Nephron (organoid): ENCODE data around the gene CMTM8.
A peak's percentile ranks its signal among the peaks of the same experiment; 100 is the strongest.

ENCODE experiments used
- H3K27ac Mint-ChIP-seq, 3 experiments: 2 replicates each; pipeline ENCODE4 v1.8.0; 2020; ENCODE audit warnings: mixed read lengths in 3 of 3, mild to moderate bottlenecking in 2 of 3, moderate library complexity in 1 of 3
- H3K27me3 Mint-ChIP-seq: 2 replicates; pipeline ENCODE4 v1.8.0; 2021; ENCODE audit warnings: low read depth, mild to moderate bottlenecking, moderate library complexity, mixed read lengths
- H3K36me3 Mint-ChIP-seq: 2 replicates; pipeline ENCODE4 v1.8.0; 2020; ENCODE audit warnings: low read depth, mixed read lengths
- H3K4me1 Mint-ChIP-seq: 2 replicates; pipeline ENCODE4 v1.8.0; 2020; ENCODE audit warnings: mixed read lengths
- H3K4me3 Mint-ChIP-seq, 3 experiments: 2 replicates each; pipeline ENCODE4 v1.8.0; 2020; ENCODE audit warnings: mild to moderate bottlenecking in 3 of 3, mixed read lengths in 3 of 3, moderate library complexity in 2 of 3
- H3K9me3 Mint-ChIP-seq: 2 replicates; pipeline ENCODE4 v1.8.0; 2020; ENCODE audit warnings: mixed read lengths
- TF ChIP-seq, protein P1 (sequence below), 3 experiments: fragments of 200-600 bp; sonication (generic); IDR thresholded peaks; one replicate each; pipeline ENCODE4 v1.5.0; 2021; ENCODE audit warnings: antibody characterized with exemption in 3 of 3; ENCODE audit not compliant: unreplicated experiment in 3 of 3

CMTM8 gene

DNA sequence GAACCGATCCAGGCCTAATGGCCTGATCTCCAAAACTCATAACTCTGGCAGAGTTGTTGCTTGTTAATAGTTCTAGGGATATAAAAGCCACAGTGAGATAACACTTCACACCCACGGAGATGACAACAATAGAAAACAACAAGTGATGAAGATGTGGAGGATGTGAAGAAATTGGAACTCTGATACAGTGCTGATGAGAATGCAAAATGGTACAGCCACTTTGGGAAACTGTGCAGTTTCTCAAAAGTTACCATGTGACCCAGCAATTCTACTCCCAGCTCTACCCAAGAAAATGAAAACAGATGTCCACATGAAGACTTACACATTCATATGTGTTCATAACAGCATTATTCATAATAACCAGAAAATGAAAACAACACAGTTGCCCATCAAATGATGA lies 157.0 kb downstream of the CMTM8 start:
- H3K4me3 Mint-ChIP-seq, result no peak overlapping the region
- peaks cover 21% of the 10 kb centered on the region for H3K27me3 Mint-ChIP-seq
- no peak overlapping the region for H3K27ac Mint-ChIP-seq
- H3K9me3 Mint-ChIP-seq, result no peaks in the 10 kb centered on the region
- peaks cover 12% of the 10 kb centered on the region for H3K4me1 Mint-ChIP-seq
- TF ChIP-seq, protein P1, sequence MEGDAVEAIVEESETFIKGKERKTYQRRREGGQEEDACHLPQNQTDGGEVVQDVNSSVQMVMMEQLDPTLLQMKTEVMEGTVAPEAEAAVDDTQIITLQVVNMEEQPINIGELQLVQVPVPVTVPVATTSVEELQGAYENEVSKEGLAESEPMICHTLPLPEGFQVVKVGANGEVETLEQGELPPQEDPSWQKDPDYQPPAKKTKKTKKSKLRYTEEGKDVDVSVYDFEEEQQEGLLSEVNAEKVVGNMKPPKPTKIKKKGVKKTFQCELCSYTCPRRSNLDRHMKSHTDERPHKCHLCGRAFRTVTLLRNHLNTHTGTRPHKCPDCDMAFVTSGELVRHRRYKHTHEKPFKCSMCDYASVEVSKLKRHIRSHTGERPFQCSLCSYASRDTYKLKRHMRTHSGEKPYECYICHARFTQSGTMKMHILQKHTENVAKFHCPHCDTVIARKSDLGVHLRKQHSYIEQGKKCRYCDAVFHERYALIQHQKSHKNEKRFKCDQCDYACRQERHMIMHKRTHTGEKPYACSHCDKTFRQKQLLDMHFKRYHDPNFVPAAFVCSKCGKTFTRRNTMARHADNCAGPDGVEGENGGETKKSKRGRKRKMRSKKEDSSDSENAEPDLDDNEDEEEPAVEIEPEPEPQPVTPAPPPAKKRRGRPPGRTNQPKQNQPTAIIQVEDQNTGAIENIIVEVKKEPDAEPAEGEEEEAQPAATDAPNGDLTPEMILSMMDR (IDR thresholded peaks at IDR 0.05; ENCODE audit: unreplicated experiment in 3 of 3), result no peak
- peaks cover 4% of the 10 kb centered on the region for H3K36me3 Mint-ChIP-seq

DNA sequence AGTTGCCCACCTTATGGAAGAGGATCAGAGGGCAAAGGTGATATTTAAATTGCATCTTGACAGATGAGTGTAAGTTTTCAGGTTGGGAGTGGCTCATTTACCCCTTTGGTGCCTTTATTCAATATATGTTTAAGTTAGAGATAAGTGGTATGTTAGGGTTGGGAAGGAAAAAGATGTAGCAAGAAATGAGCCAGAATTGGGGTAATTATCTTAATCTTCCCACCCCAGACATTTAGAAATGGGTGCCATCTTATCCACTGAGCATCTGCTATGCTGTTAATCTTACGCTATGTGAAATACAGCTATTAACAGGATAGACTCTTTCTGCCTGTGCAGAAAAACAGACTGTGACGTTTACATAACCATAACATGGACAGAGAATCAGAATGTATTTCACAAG lies 159.5 kb downstream of the CMTM8 start:
- TF ChIP-seq, protein P1 (IDR thresholded peaks at IDR 0.05; ENCODE audit: unreplicated experiment in 3 of 3), result no peak
- H3K4me1 Mint-ChIP-seq, result peaks cover 21% of the 10 kb centered on the region
- H3K36me3 Mint-ChIP-seq, result peaks cover 4% of the 10 kb centered on the region
- no peak overlapping the region for H3K27ac Mint-ChIP-seq
- H3K9me3 Mint-ChIP-seq, result no peaks in the 10 kb centered on the region
- H3K4me3 Mint-ChIP-seq, result no peak overlapping the region
- H3K27me3 Mint-ChIP-seq, result peaks cover 13% of the 10 kb centered on the region

DNA sequence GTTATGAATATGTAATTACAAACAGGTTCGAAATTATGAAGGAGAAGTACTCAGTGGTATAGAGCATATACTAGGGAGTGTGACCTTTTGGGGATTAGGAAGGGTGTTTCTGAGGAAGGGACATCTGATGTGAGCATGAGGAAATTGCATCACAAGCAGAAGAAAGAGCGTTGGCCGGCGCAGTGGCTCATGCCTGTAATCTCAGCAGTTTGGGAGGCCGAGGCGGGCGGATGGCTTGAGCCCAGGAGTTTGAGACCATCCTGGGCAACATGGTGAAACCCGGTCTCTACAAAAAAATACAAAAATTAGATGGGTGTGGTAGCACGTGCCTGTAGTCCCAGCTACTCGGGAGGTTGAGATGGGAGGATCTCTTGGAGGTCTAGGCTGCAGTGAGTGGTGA lies 160.1 kb downstream of the CMTM8 start:
- peaks cover 7% of the 10 kb centered on the region for H3K27me3 Mint-ChIP-seq
- H3K27ac Mint-ChIP-seq, result peak overlapping the region in 1 of 3 experiments; percentile 58
- peaks cover 21% of the 10 kb centered on the region for H3K4me1 Mint-ChIP-seq
- H3K36me3 Mint-ChIP-seq, result peaks cover 4% of the 10 kb centered on the region
- TF ChIP-seq, protein P1 (IDR thresholded peaks at IDR 0.05; ENCODE audit: unreplicated experiment in 3 of 3), result no peak
- no peak overlapping the region for H3K4me3 Mint-ChIP-seq
- H3K9me3 Mint-ChIP-seq, result no peaks in the 10 kb centered on the region

DNA sequence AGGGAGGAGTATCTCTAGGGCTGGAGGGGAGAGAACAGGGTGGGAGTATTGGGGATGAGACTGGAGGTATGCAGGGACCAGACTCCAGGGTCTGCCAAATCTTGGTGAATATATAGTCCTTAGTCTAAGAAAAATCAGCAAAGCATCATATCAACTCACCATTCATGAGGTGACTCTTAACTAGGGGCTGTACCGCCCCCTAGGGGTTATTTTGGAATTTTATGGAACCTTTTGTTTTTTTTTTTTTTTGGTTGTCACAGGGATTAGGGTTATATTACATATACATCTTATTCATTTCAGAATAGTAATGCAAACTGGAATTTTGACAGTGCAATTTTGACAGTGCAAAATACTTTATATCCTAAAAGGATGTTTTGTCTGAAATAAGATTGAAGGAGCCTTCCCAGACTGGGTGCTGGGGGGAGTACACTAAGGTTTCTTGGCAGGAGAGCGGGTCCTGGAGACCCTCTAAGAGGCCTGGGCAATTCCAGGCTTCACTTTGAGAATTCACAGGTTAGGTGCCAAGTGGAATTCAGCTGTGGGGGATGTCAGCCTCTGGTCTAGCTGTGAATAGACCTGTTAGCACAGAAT lies 160.6 kb downstream of the CMTM8 start:
- Mint-ChIP-seq H3K27me3 (peaks cover 6% of the 10 kb centered on the region), H3K4me1 (peaks cover 24% of the 10 kb centered on the region), H3K36me3 (peaks cover 4% of the 10 kb centered on the region), H3K27ac (peak overlapping the region in 2 of 3 experiments; percentile 48 to 58), H3K4me3 (peak overlapping the region in 2 of 3 experiments; percentile 10 to 36), H3K9me3 (no peaks in the 10 kb centered on the region)
- TF ChIP-seq, protein P1 (IDR thresholded peaks at IDR 0.05; ENCODE audit: unreplicated experiment in 3 of 3), result peak; percentile 53 to 69 (median 55)

DNA sequence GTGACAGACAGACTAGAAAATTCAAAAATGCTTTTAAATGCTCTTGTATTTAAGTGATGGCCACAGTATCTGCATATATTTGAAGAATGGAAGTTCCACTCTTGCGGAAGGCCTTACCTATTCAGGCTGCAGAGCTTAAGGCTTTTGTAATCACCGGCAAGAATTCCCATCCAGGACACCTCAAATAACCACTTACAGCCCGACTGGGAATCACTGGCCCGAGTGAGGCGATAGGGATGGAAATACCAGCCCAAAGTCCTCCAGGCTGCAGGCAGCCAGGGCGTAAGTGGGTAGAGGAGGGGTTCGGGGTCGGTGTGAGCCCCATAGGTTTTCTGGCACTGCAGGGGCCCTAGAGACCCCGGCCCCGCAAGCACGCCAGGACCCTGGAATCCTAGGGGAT lies 162.6 kb downstream of the CMTM8 start:
- Mint-ChIP-seq H3K9me3 (no peaks in the 10 kb centered on the region), H3K36me3 (no peaks in the 10 kb centered on the region), H3K4me1 (peaks cover 24% of the 10 kb centered on the region), H3K27me3 (peaks cover 6% of the 10 kb centered on the region), H3K4me3 (peak overlapping the region; percentile 77 to 84 (median 81)), H3K27ac (peak overlapping the region; percentile 91 to 98 (median 95))
- TF ChIP-seq, protein P1 (IDR thresholded peaks at IDR 0.05; ENCODE audit: unreplicated experiment in 3 of 3), result no peak

DNA sequence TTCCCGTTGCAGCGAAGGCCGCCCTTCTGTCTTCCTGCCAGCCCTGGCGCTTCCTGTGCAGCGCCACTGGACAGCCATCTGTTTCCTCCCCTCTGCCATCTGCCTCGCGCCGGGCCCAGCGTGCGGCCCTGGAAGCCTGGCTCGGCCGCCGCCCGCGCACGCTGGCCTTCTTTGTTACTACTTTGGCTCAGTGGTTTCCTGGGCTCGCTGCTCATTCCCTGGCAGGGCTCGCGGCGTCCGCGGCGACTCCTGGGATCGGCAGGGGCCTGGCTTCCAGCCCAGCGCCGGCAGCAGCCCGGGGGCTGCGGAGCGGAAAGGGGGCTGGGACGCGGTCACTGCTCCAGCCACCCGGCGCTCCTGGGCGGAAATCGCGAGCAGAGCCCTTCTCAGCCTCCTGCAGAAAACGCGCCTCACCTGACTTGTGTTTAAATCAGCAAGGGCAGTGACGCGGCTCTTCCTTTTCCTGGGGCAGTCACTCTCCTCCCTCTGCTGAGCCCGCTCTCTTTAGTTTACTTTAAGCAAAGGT lies 163.1 kb downstream of the CMTM8 start:
- Mint-ChIP-seq H3K4me1 (peaks cover 24% of the 10 kb centered on the region), H3K27me3 (peaks cover 6% of the 10 kb centered on the region), H3K9me3 (no peaks in the 10 kb centered on the region), H3K27ac (peak overlapping the region; percentile 91 to 98 (median 95)), H3K4me3 (peak overlapping the region; percentile 77 to 88 (median 84)), H3K36me3 (no peaks in the 10 kb centered on the region)
- TF ChIP-seq, protein P1 (IDR thresholded peaks at IDR 0.05; ENCODE audit: unreplicated experiment in 3 of 3), result no peak
